HCT116 (cell line): Measurements from ENCODE around the gene EEFSEC. TPM values are rescaled to one million over a fixed set of nuclear protein-coding genes. Genes with fewer than 3 reads are reported as not detected.

Experiments used
- ATAC-seq: fragments of 200-7000 bp; cut with Tn5 transposase; 2 replicates; pipeline ENCODE4 v1.9.1; 2020; ENCODE audit warnings: mild to moderate bottlenecking, moderate library complexity
- BruUV-seq: library from RNA; stranded (reverse); fragments of 400-500 nt; replicated peaks from 2 replicates; lab custom pipeline; 2021; lab: Mats Ljungman, UMichigan
- CTCF ChIA-PET: fragments of 300-600 bp; sonication (Branson Sonifier 250); formaldehyde crosslinking; loops from one replicate; lab custom pipeline; 2021; ENCODE audit warnings: antibody characterized with exemption; lab: Charles Lee
- POLR2A ChIA-PET: fragments of 300-600, 350-600 bp; sonication (Branson Sonifier 250); formaldehyde crosslinking; loops from one replicate; lab custom pipeline; 2021; ENCODE audit warnings: antibody characterized with exemption; lab: Charles Lee
- RAD21 ChIA-PET, 2 experiments: fragments of 300-600 bp; sonication (Branson Sonifier 250); formaldehyde crosslinking; loops; one replicate each; lab custom pipeline; 2023; ENCODE audit warnings: low total read pairs in 2 of 2; ENCODE audit not compliant: uncharacterized antibody in 2 of 2, unreplicated experiment in 2 of 2, low non-redundant PET in 1 of 2; lab: Charles Lee
- DNase-seq: peaks from one replicate; pipeline ENCODE4 v3.0.0-alpha.2; 2010; ENCODE audit warnings: low read depth, low spot score
- H2AFZ ChIP-seq: fragments of 200-600 bp; shearing (Covaris generic), sonication (generic); 2 replicates; pipeline ENCODE4 v1.6.1; 2017; ENCODE audit warnings: low read depth, mixed run types, mixed read lengths, antibody characterized with exemption, low read length; ENCODE audit not compliant: poor library complexity, severe bottlenecking
- H3K27ac ChIP-seq: 2 replicates; pipeline ENCODE4 v1.5.1; 2012; ENCODE audit warnings: low read depth, low read length
- H3K27me3 ChIP-seq: fragments of 200-600 bp; sonication (generic); 2 replicates; pipeline ENCODE4 v1.6.1; 2016; ENCODE audit warnings: mixed run types, low read length, mixed read lengths; ENCODE audit not compliant: insufficient read depth
- H3K36me3 ChIP-seq, 2 experiments: fragments of 200-500 bp in 1 of 2; fragments of 200-600 bp in 1 of 2; sonication (Bioruptor generic) in 1 of 2; sonication (generic) in 1 of 2; 2 replicates each; pipeline versions ENCODE4 v1.5.1 to v1.6.1; 2014 to 2016; ENCODE audit warnings: low read length in 2 of 2, inconsistent platforms in 1 of 2, mixed read lengths in 1 of 2, mixed run types in 1 of 2; ENCODE audit not compliant: insufficient read depth in 2 of 2, control insufficient read depth in 1 of 2
- H3K4me1 ChIP-seq, 2 experiments: fragments of 200-600 bp in 1 of 2; sonication (generic) in 1 of 2; 2 replicates each; pipeline versions ENCODE4 v1.5.1 to v1.6.1; 2012 to 2017; ENCODE audit warnings: low read length in 2 of 2, inconsistent platforms in 1 of 2, mild to moderate bottlenecking in 1 of 2, mixed read lengths in 1 of 2, mixed run types in 1 of 2, moderate library complexity in 1 of 2; ENCODE audit not compliant: insufficient read depth in 2 of 2, control insufficient read depth in 1 of 2
- H3K4me2 ChIP-seq: fragments of 200-600 bp; sonication (generic); 2 replicates; pipeline ENCODE4 v1.6.1; 2017; ENCODE audit warnings: mixed run types, low read length, mixed read lengths
- H3K4me3 ChIP-seq, 2 experiments: fragments of 200-600 bp in 1 of 2; sonication (generic) in 1 of 2; replicated peaks in 1 of 2; 2 replicates each; pipeline ENCODE4 v1.5.1; 2011 to 2016; ENCODE audit warnings: low read length in 2 of 2, control low read depth in 1 of 2, low read depth in 1 of 2, mild to moderate bottlenecking in 1 of 2, mixed read lengths in 1 of 2, mixed run types in 1 of 2
- H3K79me2 ChIP-seq: fragments of 200-600 bp; sonication (generic); 2 replicates; pipeline ENCODE4 v1.6.1; 2017; ENCODE audit warnings: mild to moderate bottlenecking, mixed run types, low read length, moderate library complexity, mixed read lengths; ENCODE audit not compliant: insufficient read depth
- H3K9ac ChIP-seq: fragments of 200-600 bp; sonication (generic); 2 replicates; pipeline ENCODE4 v1.6.1; 2016; ENCODE audit warnings: low read length, mixed read lengths
- H3K9me2 ChIP-seq: fragments of 200-600 bp; sonication (generic), shearing (Covaris generic); 2 replicates; pipeline ENCODE4 v1.6.1; 2017; ENCODE audit warnings: mixed run types, mild to moderate bottlenecking, moderate library complexity; ENCODE audit not compliant: insufficient read depth
- H3K9me3 ChIP-seq, 2 experiments: fragments of 200-500 bp in 1 of 2; fragments of 200-600 bp in 1 of 2; sonication (Bioruptor generic) in 1 of 2; sonication (generic) in 1 of 2; 2 replicates each; pipeline ENCODE4 v1.6.1; 2014 to 2017; ENCODE audit warnings: low read length in 2 of 2, mixed read lengths in 2 of 2, inconsistent platforms in 1 of 2, low read depth in 1 of 2, mild to moderate bottlenecking in 1 of 2, mixed run types in 1 of 2, moderate library complexity in 1 of 2; ENCODE audit not compliant: control insufficient read depth in 1 of 2, insufficient read depth in 1 of 2
- H4K20me1 ChIP-seq: fragments of 200-600 bp; sonication (generic), shearing (Covaris generic); 2 replicates; pipeline ENCODE4 v1.6.1; 2017; ENCODE audit warnings: mixed run types, mild to moderate bottlenecking, moderate library complexity; ENCODE audit not compliant: insufficient read depth
- ATF3 ChIP-seq: IDR thresholded peaks from 2 replicates; pipeline ENCODE4 v1.6.1; 2012
- CBX3 ChIP-seq: IDR thresholded peaks from 2 replicates; pipeline ENCODE4 v1.6.1; 2012; ENCODE audit warnings: low read depth
- CTCF ChIP-seq, 3 experiments: fragments of 200-600 bp in 1 of 3; sonication (generic) in 1 of 3; IDR thresholded peaks in 2 of 3; conservative IDR thresholded peaks in 1 of 3; 2 replicates each; pipeline ENCODE4 v1.5.1; 2012 to 2017; ENCODE audit warnings: low read depth in 2 of 3, low read length in 2 of 3, antibody characterized with exemption in 1 of 3, borderline replicate concordance in 1 of 3, control low read depth in 1 of 3, mild to moderate bottlenecking in 1 of 3, mixed read lengths in 1 of 3, mixed run types in 1 of 3, moderate library complexity in 1 of 3; ENCODE audit not compliant: insufficient read depth in 1 of 3
- EGR1 ChIP-seq: IDR thresholded peaks from 2 replicates; pipeline ENCODE4 v1.6.1; 2012; ENCODE audit warnings: low read depth
- ELF1 ChIP-seq: IDR thresholded peaks from 2 replicates; pipeline ENCODE4 v1.6.1; 2012; ENCODE audit warnings: low read depth, borderline replicate concordance
- EZH2 ChIP-seq: fragments of 200-600 bp; sonication (generic); IDR thresholded peaks from 2 replicates; pipeline ENCODE4 v1.6.1; 2017; ENCODE audit warnings: antibody characterized with exemption, mixed run types
- EZH2phosphoT487 ChIP-seq: fragments of 200-600 bp; IDR thresholded peaks from 2 replicates; pipeline ENCODE4 v1.6.1; 2018; ENCODE audit warnings: antibody characterized with exemption, borderline replicate concordance
- FOSL1 ChIP-seq: IDR thresholded peaks from 2 replicates; pipeline ENCODE4 v1.6.1; 2012; ENCODE audit warnings: low read depth
- JUND ChIP-seq: IDR thresholded peaks from 2 replicates; pipeline ENCODE4 v1.6.1; 2012
- MAX ChIP-seq: IDR thresholded peaks from 2 replicates; pipeline ENCODE4 v1.6.1; 2012
- POLR2A ChIP-seq: IDR thresholded peaks from 2 replicates; pipeline ENCODE4 v1.7.0; 2011; ENCODE audit warnings: borderline replicate concordance; ENCODE audit not compliant: insufficient read depth, insufficient read length; ENCODE audit errors: extremely low read depth
- POLR2AphosphoS5 ChIP-seq: IDR thresholded peaks from 2 replicates; pipeline ENCODE4 v1.6.1; 2011; ENCODE audit warnings: mild to moderate bottlenecking, low read depth, low read length, moderate library complexity
- RAD21 ChIP-seq: IDR thresholded peaks from 2 replicates; pipeline ENCODE4 v1.6.1; 2012; ENCODE audit warnings: low read depth, mild to moderate bottlenecking
- REST ChIP-seq: IDR thresholded peaks from 2 replicates; pipeline ENCODE4 v1.6.1; 2012; ENCODE audit warnings: low read depth
- SIN3A ChIP-seq: IDR thresholded peaks from 2 replicates; pipeline ENCODE4 v1.6.1; 2012; ENCODE audit warnings: low read depth
- SP1 ChIP-seq: IDR thresholded peaks from 2 replicates; pipeline ENCODE4 v1.6.1; 2012; ENCODE audit warnings: low read depth
- YY1 ChIP-seq: IDR thresholded peaks from 2 replicates; pipeline ENCODE4 v1.6.1; 2011; ENCODE audit warnings: low read length, low read depth, moderate library complexity, mild to moderate bottlenecking; ENCODE audit not compliant: insufficient replicate concordance; ENCODE audit errors: extremely low read depth
- ZFX ChIP-seq: fragments of 450-650 bp; IDR thresholded peaks from 2 replicates; pipeline ENCODE4 v1.6.1; 2017
- ZNF274 ChIP-seq: fragments of 200-500 bp; sonication (Bioruptor generic); IDR thresholded peaks from 2 replicates; pipeline ENCODE4 v1.6.1; 2014; ENCODE audit warnings: mild to moderate bottlenecking, low read depth, low read length, inconsistent platforms
- intact Hi-C: fragments of 100-400 bp; cut with micrococcal nuclease; formaldehyde crosslinking; loops from 2 replicates; pipeline ENCODE4 v1.10.0; 2022
- total RNA-seq: library from RNA; stranded (reverse); gene quantifications from one replicate; pipeline ENCODE4 v1.2.1, GENCODE V29; 2021; ENCODE audit not compliant: unreplicated experiment

EEFSEC gene
- total RNA-seq, 1 experiment from 2014 or later, result 16.1 TPM

GRCh38 chr3:128334766-128335165 lies 181.5 kb downstream of the EEFSEC start:
- BruUV-seq, result no TSS peak
- Histone ChIP-seq H3K36me3 (no peaks in the 10 kb centered on the region), H3K4me3 (no peak overlapping the region), H3K4me1 (peaks cover 2 to 4% of the 10 kb centered on the region in 2 experiments; a peak in 2 of 4 replicates), H2AFZ (no peak overlapping the region), H3K4me2 (no peak overlapping the region), H3K9ac (no peak overlapping the region), H3K27ac (no peak overlapping the region), H3K27me3 (no peaks in the 10 kb centered on the region), H4K20me1 (no peaks in the 10 kb centered on the region), H3K9me2 (no peaks in the 10 kb centered on the region), H3K79me2 (no peaks in the 10 kb centered on the region), H3K9me3 (no peaks in the 10 kb centered on the region)
- intact Hi-C loops, result no loop called here
- POLR2A ChIA-PET, result no interaction called here
- RAD21 ChIA-PET, result no interaction called here
- DNase-seq (no peak), ATAC-seq (no peak)
- TF ChIP-seq CBX3 (no peak), REST (no peak), ZFX (no peak), ELF1 (no peak), SP1 (no peak), EZH2 (no peak), CTCF (IDR thresholded peaks at IDR 0.05 in 2 of 3, conservative IDR thresholded peaks at IDR 0.05 in 1 of 3; ENCODE audit: borderline replicate concordance in 1 of 3, insufficient read depth in 1 of 3, low read depth in 2 of 3, low read length in 2 of 3) (no peak), POLR2A (no peak), MAX (no peak), POLR2AphosphoS5 (no peak), SIN3A (no peak), RAD21 (no peak), FOSL1 (no peak), ATF3 (no peak), EGR1 (no peak), EZH2phosphoT487 (no peak), ZNF274 (no peak), JUND (no peak), YY1 (no peak)
- CTCF ChIA-PET, result no interaction called here
